ENCODE data around the gene PEAK3. TPM values are rescaled to one million over a fixed set of nuclear protein-coding genes. Genes with fewer than 3 reads are reported as not detected.
A peak's percentile ranks its signal among the peaks of the same experiment; 100 is the strongest.

Gene PEAK3
- total and polyA plus RNA-seq, 8 donors: 0.07 to 8.5 (median 0.16) TPM

DNA sequence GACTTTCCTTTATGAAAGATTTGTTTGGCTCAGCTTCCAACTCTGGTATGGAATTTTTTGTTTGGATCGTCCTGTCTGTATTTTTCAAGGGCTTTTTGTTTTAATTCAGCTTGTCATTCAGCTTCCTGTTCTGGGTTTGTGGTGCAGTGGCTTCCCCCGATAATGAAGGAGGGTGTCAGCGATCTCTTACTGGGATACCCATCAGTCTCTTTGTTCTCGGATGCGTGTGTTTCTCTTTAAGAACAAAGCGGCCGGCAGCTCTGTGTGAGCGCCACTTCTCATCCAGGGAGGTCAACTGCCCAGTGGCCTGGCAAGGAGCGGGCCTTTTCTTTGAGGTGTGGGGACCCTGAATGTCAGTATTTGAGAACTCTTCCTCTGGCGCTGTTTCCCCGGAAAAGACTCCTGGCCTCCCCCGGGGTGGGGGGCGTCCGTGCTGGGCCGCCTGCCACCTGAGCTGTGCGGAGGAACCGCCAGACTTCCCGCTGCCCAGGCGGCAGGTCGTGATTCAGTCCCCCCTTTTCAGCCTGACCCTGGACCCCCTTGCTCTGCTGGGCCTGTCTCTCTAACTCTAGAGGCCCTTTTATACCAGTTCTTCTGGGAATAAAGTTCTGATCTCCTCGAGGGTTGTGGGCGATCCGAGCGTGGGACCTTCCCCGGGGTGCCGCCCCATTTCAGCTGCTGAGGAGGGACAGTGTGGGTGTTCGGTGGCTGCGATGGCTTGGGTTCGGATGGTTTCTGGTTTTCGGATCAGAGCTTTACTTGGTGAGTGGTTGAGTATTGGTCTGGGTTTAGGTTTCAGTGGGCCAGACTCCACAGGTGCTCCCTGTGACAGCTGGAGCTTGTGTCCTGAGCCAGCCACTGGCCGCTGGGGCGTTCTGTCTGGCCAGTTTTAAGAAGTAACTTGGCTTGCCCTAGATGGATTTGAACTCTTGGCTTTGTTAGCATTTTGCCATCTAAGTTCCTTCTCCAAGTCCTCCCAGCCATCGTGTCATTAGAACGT, 41.9 kb downstream of the PEAK3 start:
- H3K4me3 ChIP-seq: peak overlapping the region; percentile 22 to 98
- no peak for TF ChIP-seq CTCF (IDR thresholded peaks at IDR 0.05)
- DNase-seq (no peak), ATAC-seq (no peak)
- peak overlapping the region; percentile 41 to 73 for H3K27ac ChIP-seq
- no peaks in the 10 kb centered on the region for H3K27me3 ChIP-seq
- H3K4me1 ChIP-seq: peaks cover 41 to 69% of the 10 kb centered on the region in 2 donors
- no peaks in the 10 kb centered on the region for H3K9me3 ChIP-seq
- H3K36me3 ChIP-seq: peaks cover 11 to 27% of the 10 kb centered on the region in 2 donors
- intact Hi-C loops (cut with DNase I): loop anchor here (5.0 to 10.0 kb wide), 2 partner anchors 32 to 85 kb away; partner anchors contain the start of gene AP3D1 (in 1 of the 2)

- H3K9me3 ChIP-seq: no peaks in the 10 kb centered on the region
- intact Hi-C loops (cut with DNase I): loop anchor here (5.0 to 10.0 kb wide), 2 partner anchors 33 to 84 kb away; partner anchors contain the start of gene AP3D1 (in 1 of the 2)
- no peak for DNase-seq
- no peak for TF ChIP-seq CTCF (IDR thresholded peaks at IDR 0.05)
- peaks cover 47 to 78% of the 10 kb centered on the region in 2 donors for H3K4me1 ChIP-seq
- peak overlapping the region; percentile 41 to 73 for H3K27ac ChIP-seq
- no peaks in the 10 kb centered on the region for H3K27me3 ChIP-seq
- H3K36me3 ChIP-seq: peaks cover 6 to 19% of the 10 kb centered on the region in 2 donors
- ATAC-seq: no peak
- H3K4me3 ChIP-seq: peak overlapping the region in 1 of 2 donors; percentile 98
Measured at GRCh38 chr19:2239173-2239572, 42.8 kb downstream of the PEAK3 start.

GRCh38 chr19:2237869-2238153, 44.2 kb downstream of the PEAK3 start:
- DNase-seq (no peak), ATAC-seq (no peak)
- Histone ChIP-seq H3K9me3 (no peaks in the 10 kb centered on the region), H3K27me3 (no peaks in the 10 kb centered on the region), H3K36me3 (peaks cover 0 to 20% of the 10 kb centered on the region in 2 donors), H3K4me3 (peak overlapping the region in 1 of 2 donors; percentile 98), H3K4me1 (peaks cover 47 to 90% of the 10 kb centered on the region in 2 donors), H3K27ac (peak overlapping the region in 1 of 2 donors; percentile 100)
- intact Hi-C loops (cut with DNase I): loop anchor here (5.0 to 10.0 kb wide), 2 partner anchors 34 to 83 kb away; partner anchors contain the start of gene AP3D1 (in 1 of the 2)
- no peak for TF ChIP-seq CTCF (IDR thresholded peaks at IDR 0.05)

- Histone ChIP-seq H3K27ac (peak overlapping the region; percentile 98 to 100), H3K4me3 (peak overlapping the region; percentile 83 to 98), H3K9me3 (no peaks in the 10 kb centered on the region), H3K36me3 (peaks cover 0 to 25% of the 10 kb centered on the region in 2 donors), H3K27me3 (no peaks in the 10 kb centered on the region), H3K4me1 (peaks cover 47 to 84% of the 10 kb centered on the region in 2 donors)
- no peak for TF ChIP-seq CTCF (IDR thresholded peaks at IDR 0.05)
- intact Hi-C loops (cut with DNase I): loop anchor here (5.0 to 10.0 kb wide), 2 partner anchors 35 to 82 kb away; partner anchors contain the start of gene AP3D1 (in 1 of the 2)
- ATAC-seq: no peak
- DNase-seq: no peak
Measured at GRCh38 chr19:2237051-2237868, 44.7 kb downstream of the PEAK3 start.

Data from left lung (tissue), 10 donors.